Brain microvascular endothelial cell (primary cell): ENCODE measurements around the gene EHBP1.

ENCODE experiments used
- DNase-seq: peaks from one replicate; pipeline ENCODE4 v3.0.0-alpha.2; 2020
- H3K27ac ChIP-seq: fragments of 250-450 bp; sonication (Bioruptor Pico); 2 replicates; pipeline ENCODE4 v1.5.1; 2020; ENCODE audit warnings: mild to moderate bottlenecking, moderate library complexity
- H3K27me3 ChIP-seq: fragments of 250-450 bp; sonication (Bioruptor Pico); replicated peaks from 2 replicates; pipeline ENCODE4 v1.5.1; 2020; ENCODE audit warnings: mild to moderate bottlenecking
- H3K36me3 ChIP-seq: fragments of 250-450 bp; sonication (Bioruptor Pico); replicated peaks from 2 replicates; pipeline ENCODE4 v1.5.1; 2020; ENCODE audit warnings: mild to moderate bottlenecking
- H3K4me3 ChIP-seq: 2 replicates; pipeline ENCODE4 v1.5.1; 2011; ENCODE audit warnings: low read depth, mild to moderate bottlenecking, control low read depth, low read length, moderate library complexity
- in situ Hi-C: cut with HindIII; loops from 2 replicates; pipeline ENCODE4 v1.10.0; 2017; ENCODE audit warnings: low sequenced_read_pairs, low pct_ligation_motif_present
- TF ChIP-seq, protein P1 (sequence below): IDR thresholded peaks from 2 replicates; pipeline ENCODE4 v1.5.1; 2011; ENCODE audit warnings: low read depth, mild to moderate bottlenecking, moderate library complexity, low read length, control low read depth, inconsistent platforms; ENCODE audit errors: missing control alignments

Gene EHBP1

DNA sequence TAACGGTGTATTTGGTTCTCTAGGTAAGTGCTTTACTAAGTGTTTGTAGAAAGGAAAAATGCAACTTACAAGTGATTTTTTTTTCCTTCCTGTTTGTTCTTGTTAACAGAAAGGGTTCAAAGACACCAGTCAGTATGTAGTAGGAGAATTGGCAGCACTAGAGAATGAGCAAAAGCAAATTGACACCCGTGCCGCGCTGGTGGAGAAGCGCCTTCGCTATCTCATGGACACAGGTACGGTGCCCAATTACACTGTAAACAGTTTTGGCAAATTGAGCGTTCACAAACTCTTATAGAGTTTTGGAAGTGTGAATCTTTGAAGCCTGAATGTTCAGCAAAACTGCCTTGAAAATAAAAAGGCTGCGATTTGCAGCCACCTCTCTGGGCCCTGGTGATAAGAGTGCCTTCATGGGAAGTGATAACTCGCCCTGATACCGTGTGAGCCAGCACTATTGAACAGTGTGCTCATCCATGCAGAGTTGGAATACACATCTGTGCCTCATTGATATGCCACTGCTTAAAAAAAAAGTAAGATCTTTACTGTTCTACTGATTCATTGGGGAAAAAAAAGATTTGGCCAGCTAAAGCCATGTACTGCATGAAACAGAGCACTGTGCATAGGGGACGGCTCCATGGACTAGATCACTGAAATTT lies 291.1 kb downstream of the EHBP1 start:
- no peaks in the 10 kb centered on the region for H3K27me3 ChIP-seq
- no peak for DNase-seq
- TF ChIP-seq, protein P1, sequence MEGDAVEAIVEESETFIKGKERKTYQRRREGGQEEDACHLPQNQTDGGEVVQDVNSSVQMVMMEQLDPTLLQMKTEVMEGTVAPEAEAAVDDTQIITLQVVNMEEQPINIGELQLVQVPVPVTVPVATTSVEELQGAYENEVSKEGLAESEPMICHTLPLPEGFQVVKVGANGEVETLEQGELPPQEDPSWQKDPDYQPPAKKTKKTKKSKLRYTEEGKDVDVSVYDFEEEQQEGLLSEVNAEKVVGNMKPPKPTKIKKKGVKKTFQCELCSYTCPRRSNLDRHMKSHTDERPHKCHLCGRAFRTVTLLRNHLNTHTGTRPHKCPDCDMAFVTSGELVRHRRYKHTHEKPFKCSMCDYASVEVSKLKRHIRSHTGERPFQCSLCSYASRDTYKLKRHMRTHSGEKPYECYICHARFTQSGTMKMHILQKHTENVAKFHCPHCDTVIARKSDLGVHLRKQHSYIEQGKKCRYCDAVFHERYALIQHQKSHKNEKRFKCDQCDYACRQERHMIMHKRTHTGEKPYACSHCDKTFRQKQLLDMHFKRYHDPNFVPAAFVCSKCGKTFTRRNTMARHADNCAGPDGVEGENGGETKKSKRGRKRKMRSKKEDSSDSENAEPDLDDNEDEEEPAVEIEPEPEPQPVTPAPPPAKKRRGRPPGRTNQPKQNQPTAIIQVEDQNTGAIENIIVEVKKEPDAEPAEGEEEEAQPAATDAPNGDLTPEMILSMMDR = no peak
- peaks cover 4% of the 10 kb centered on the region for H3K36me3 ChIP-seq
- in situ Hi-C loops = no loop called here
- H3K4me3 ChIP-seq = no peak overlapping the region
- no peak overlapping the region for H3K27ac ChIP-seq

DNA sequence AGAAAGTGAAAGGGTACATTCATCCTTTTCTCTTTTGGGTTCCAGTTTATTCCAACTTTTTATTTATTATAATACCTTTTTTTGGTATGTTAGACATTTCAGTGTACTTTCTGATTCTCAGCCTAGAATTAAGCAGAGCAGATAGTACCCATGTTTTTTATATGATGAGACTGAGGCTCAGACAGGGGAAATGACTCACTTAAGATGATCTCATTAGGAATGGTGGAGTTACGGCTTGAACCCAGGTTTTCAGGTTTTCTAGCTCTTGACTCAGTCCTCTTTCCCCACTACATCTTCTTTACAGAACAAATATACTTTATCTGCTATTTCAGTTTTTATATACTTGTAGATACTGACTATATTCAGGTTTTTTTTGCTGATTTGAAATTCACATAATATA lies 293.4 kb downstream of the EHBP1 start:
- H3K36me3 ChIP-seq = peaks cover 4% of the 10 kb centered on the region
- no peak overlapping the region for H3K4me3 ChIP-seq
- no peak overlapping the region for H3K27ac ChIP-seq
- no peaks in the 10 kb centered on the region for H3K27me3 ChIP-seq
- TF ChIP-seq, protein P1 = no peak
- in situ Hi-C loops = no loop called here
- peak; percentile 36 for DNase-seq

DNA sequence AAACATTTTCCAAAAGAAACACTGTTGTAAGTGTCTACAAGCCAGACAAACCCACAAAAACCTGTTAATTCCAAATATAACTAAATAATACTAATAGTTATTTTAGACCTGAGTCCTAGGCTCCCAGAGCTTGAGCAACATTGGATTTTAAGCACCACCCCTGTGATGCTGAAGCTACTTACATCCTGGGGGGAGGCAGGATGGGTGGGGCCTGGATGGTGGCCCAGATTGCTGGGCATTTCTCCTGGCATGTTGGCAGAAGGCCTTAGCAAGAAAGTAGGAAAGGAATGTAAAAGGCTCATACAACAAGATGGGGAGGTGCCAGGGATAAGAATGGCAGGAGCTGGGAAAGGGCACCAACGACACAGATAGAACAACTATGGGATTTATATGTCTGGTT lies 294.4 kb downstream of the EHBP1 start:
- H3K4me3 ChIP-seq = no peak overlapping the region
- no peak for DNase-seq
- H3K27ac ChIP-seq = no peak overlapping the region
- in situ Hi-C loops = no loop called here
- TF ChIP-seq, protein P1 = no peak
- H3K27me3 ChIP-seq = no peaks in the 10 kb centered on the region
- peaks cover 4% of the 10 kb centered on the region for H3K36me3 ChIP-seq

DNA sequence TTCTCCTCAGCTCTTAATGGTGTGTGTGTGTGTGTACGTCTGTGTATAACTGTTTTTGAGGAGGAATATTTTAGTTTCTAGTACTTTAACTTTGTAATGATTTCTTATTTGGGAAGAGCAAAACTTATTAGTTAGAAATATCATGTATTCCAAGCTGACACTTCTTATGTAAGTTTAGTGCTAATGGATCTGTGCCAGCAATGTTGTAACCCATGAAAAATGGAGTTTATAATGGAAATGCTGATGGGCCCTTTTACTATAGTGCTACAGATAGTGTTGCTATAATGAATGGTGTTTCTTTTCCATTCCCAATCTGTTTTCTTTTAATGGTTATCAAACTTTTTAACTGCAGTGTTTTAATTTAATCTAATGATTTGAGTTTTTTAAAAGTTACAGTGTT lies 295.3 kb downstream of the EHBP1 start:
- in situ Hi-C loops = no loop called here
- H3K27ac ChIP-seq = no peak overlapping the region
- peak; percentile 6 for DNase-seq
- H3K4me3 ChIP-seq = no peak overlapping the region
- H3K27me3 ChIP-seq = no peaks in the 10 kb centered on the region
- H3K36me3 ChIP-seq = peaks cover 4% of the 10 kb centered on the region
- TF ChIP-seq, protein P1 = no peak

DNA sequence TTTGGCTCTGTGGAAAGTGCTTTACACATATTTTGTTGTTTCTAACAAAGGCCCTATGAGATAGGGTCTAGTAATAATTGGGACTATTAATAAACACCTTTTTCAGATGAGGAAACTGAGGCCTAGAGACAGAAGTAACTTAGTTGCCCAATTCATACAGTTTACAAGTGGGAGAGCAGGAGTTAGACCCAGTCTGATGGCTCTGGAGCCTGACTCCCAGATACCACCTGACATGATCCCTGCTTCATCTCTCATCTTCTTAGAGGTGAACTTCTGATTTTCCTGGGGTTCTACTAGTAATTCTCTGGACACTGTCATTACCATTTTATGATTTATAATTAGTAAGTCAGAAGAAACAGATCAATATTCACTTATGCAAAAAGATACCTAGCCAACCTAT lies 296.1 kb downstream of the EHBP1 start:
- Histone ChIP-seq H3K4me3 (no peak overlapping the region), H3K36me3 (peaks cover 4% of the 10 kb centered on the region)
- in situ Hi-C loops = no loop called here

More for the DNA sequence above, 296.1 kb downstream of the EHBP1 start:
- Histone ChIP-seq H3K27ac (no peak overlapping the region), H3K27me3 (no peaks in the 10 kb centered on the region)
- TF ChIP-seq, protein P1 = no peak
- DNase-seq = no peak
